ENCODE data around the gene RAB10.

RAB10 gene

DNA sequence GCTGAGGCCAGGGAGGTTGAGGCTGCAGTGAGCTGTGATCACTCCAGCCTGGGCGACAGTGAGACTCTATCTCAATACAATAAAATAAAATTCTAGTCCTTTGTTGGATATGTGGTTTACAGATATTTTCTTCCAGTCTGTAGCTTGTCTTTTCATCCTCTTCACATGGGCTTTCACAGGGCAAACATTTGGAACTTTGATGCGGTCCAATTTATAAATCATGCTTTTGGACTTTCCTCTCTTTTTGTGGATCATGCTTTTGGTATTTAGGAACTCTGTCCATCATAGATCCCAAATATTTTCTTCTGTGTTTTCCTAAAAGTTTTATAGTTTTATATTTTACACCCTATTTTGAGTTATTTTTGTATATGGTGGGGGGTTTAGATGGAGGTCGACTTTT is 14.9 kb downstream of the RAB10 start:
- DNase-seq (ENCODE audit: low read depth) = no peak
- TF ChIP-seq, protein P1, sequence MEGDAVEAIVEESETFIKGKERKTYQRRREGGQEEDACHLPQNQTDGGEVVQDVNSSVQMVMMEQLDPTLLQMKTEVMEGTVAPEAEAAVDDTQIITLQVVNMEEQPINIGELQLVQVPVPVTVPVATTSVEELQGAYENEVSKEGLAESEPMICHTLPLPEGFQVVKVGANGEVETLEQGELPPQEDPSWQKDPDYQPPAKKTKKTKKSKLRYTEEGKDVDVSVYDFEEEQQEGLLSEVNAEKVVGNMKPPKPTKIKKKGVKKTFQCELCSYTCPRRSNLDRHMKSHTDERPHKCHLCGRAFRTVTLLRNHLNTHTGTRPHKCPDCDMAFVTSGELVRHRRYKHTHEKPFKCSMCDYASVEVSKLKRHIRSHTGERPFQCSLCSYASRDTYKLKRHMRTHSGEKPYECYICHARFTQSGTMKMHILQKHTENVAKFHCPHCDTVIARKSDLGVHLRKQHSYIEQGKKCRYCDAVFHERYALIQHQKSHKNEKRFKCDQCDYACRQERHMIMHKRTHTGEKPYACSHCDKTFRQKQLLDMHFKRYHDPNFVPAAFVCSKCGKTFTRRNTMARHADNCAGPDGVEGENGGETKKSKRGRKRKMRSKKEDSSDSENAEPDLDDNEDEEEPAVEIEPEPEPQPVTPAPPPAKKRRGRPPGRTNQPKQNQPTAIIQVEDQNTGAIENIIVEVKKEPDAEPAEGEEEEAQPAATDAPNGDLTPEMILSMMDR (IDR thresholded peaks at IDR 0.05; ENCODE audit: low read length, missing control alignments) = no peak
- no peak overlapping the region for H3K4me3 ChIP-seq (replicated peaks; ENCODE audit: low read depth, low read length)

DNA sequence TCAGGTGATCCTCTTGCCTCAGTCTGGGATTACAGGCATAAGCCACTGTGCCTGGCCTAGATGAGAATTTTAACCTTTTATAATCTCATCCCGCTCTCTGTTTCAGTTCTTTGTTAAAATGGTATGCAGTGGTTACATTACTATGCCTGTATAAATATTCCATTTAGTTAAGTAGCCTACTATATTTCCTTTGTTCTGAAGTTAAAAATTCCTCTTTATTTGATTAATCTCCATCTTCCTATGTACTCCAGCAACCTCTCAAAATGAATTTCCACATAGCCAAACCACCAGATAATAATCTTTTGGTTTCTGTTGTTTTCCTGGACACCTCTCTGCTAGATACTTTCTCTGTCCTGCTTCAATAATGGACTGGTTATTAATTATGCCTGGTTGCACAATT is 15.8 kb downstream of the RAB10 start:
- no peak for DNase-seq (ENCODE audit: low read depth)
- no peak overlapping the region for H3K4me3 ChIP-seq (replicated peaks; ENCODE audit: low read depth, low read length)
- TF ChIP-seq, protein P1 (IDR thresholded peaks at IDR 0.05; ENCODE audit: low read length, missing control alignments) = no peak

DNA sequence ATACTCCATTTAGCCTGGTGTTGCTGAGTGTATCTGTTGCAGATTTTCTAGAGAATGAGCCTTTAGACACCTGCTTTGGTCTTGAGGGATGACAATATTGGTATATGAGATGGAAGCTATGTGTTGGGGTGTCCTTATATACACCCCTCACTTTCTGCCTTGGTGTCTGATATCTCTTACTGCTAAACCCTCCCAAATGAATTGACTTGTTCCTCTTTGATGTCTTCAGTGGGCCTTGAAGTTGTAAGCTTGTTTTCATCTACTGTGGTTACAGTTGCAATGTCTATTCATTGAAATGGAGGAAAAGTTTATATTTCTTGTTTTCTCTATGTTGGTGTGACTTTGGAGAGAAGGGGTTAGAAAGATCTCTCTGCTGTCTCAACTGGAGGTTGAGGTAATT is 18.9 kb downstream of the RAB10 start:
- TF ChIP-seq, protein P1 (IDR thresholded peaks at IDR 0.05; ENCODE audit: low read length, missing control alignments) = no peak
- DNase-seq (ENCODE audit: low read depth) = no peak
- H3K4me3 ChIP-seq (replicated peaks; ENCODE audit: low read depth, low read length) = no peak overlapping the region

DNA sequence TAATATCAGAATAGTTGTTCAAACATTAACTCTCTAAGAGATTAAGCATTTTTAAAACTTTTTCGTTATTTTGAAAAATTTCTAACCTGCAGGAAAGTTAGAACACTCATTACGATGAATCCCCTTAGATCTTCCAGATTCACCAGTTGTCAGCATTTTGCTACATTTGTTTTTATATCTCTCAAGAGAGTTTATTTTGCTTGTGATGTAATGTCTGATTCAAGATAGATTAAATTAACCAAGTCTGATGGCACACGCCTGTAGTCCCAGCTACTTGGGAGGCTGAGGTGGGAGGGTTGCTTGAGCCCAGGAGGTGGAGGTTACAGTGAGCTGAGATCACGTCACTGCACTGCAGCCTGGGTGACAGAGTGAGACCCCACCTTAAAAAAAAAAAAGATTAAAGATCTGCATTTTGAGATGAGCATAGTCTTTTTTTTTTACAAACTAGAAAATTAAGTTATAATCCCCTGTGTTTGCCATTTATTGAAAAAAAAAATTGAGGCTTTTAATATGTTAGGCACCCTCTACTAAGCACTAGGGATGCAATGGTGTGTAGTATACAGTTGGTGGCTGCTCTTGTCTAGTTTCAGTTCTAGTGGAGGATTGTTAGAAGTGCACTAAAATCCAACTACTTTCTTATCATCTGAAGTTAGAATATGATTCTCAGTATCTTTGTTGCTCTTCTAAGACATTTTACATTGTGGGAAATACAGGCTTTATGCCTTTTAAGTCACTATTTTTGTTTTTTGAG is 20.9 kb downstream of the RAB10 start:
- TF ChIP-seq, protein P1 (IDR thresholded peaks at IDR 0.05; ENCODE audit: low read length, missing control alignments) = no peak
- no peak overlapping the region for H3K4me3 ChIP-seq (replicated peaks; ENCODE audit: low read depth, low read length)
- no peak for DNase-seq (ENCODE audit: low read depth)

DNA sequence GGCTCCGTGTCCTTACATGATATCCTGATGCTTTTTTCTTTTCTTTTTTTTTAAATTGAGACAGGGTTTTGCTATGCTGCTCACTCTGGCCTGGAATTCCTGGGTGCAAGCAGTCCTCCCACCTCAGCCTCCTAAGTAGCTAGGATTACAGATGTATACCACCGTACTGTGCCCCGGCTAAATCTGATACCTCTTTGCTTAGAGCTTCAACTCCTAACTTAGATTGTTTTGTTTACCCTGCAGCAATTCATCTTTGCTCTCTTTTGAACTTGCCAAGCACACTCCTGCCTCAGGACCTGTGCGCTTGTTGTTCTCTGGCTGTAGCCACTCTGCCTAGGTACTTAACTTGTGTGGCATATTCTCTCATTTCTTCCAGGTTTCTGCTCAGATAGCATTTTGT is 24.5 kb downstream of the RAB10 start:
- TF ChIP-seq, protein P1 (IDR thresholded peaks at IDR 0.05; ENCODE audit: low read length, missing control alignments) = no peak
- H3K4me3 ChIP-seq (replicated peaks; ENCODE audit: low read depth, low read length) = no peak overlapping the region
- DNase-seq (ENCODE audit: low read depth) = no peak

DNA sequence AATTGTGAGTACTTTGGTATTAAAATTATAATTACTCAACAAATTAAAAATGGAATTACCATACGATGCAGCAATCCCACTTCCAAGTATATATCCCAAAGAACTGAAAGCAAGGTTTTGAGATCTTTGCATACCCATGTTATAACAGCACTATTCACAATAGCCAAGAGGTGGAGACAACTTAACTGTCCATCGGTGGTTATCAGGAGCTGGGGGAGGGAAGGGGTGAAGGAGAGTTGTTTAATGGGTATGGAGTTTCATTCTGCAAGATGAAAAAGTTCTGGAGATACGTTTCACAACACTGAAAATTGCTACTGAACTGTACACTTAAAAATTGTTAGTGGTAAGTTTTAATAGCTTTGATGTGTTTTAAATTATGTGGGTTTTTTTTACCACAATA is 25.7 kb downstream of the RAB10 start:
- no peak overlapping the region for H3K4me3 ChIP-seq (replicated peaks; ENCODE audit: low read depth, low read length)
- peak; percentile 29 for DNase-seq (ENCODE audit: low read depth)
- TF ChIP-seq, protein P1 (IDR thresholded peaks at IDR 0.05; ENCODE audit: low read length, missing control alignments) = no peak

DNA sequence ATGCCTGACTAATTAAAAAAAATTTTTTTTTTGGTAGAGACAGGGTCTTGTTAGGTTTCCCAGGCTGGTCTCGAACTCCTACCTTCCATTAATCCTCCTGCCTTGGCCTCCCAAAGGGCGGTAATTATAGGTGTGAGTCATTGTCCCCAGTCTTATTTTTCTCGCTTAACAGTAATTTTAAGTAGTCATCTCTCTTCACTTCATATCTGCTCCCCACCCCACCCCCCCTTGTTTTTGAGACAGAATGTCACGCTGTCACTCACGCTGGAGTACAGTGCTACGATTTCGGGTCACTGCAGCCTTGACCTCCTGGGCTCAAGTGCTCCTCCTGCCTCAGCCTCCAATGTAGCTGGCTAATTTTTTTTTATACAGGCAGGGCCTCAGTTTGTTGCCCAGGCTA is 27.7 kb downstream of the RAB10 start:
- TF ChIP-seq, protein P1 (IDR thresholded peaks at IDR 0.05; ENCODE audit: low read length, missing control alignments) = no peak
- no peak for DNase-seq (ENCODE audit: low read depth)
- no peak overlapping the region for H3K4me3 ChIP-seq (replicated peaks; ENCODE audit: low read depth, low read length)

Data from fibroblast of pulmonary artery (primary cell).